GM20000 (cell line): ENCODE results near the gene COX18.

Experiments used
- DNase-seq: peaks from one replicate; pipeline ENCODE4 v3.0.0; 2012; ENCODE audit warnings: low spot score
- CTCF ChIP-seq: IDR thresholded peaks from 2 replicates; pipeline ENCODE4 v1.5.1; 2012; ENCODE audit warnings: mild to moderate bottlenecking, control low read depth; ENCODE audit errors: extremely low read depth, missing control alignments

The COX18 gene

GRCh38 chr4:73019462-73020047 is 50.0 kb downstream of the COX18 start:
- TF ChIP-seq CTCF = peak; percentile 26
- DNase-seq = peak; percentile 25

- no peak for DNase-seq
- TF ChIP-seq CTCF = no peak
Measured at GRCh38 chr4:73018595-73018994, 50.9 kb downstream of the COX18 start.

- no peak for DNase-seq
- TF ChIP-seq CTCF = no peak
Measured at GRCh38 chr4:73013310-73013709, 56.2 kb downstream of the COX18 start.

GRCh38 chr4:73012673-73013072 is 56.8 kb downstream of the COX18 start:
- DNase-seq = no peak

GRCh38 chr4:73011629-73011985 is 57.9 kb downstream of the COX18 start:
- TF ChIP-seq CTCF = no peak
- no peak for DNase-seq

More at GRCh38 chr4:73012673-73013072, 56.8 kb downstream of the COX18 start:
- no peak for TF ChIP-seq CTCF

GRCh38 chr4:73010789-73011628 is 58.5 kb downstream of the COX18 start:
- no peak for TF ChIP-seq CTCF
- DNase-seq = no peak

- DNase-seq = no peak
- no peak for TF ChIP-seq CTCF
Measured at GRCh38 chr4:73007526-73008100, 61.9 kb downstream of the COX18 start.
